Measurements from ENCODE around the gene CACNA1D.

Gene CACNA1D

GRCh38 chr3:53589806-53590205, 95.4 kb downstream of the CACNA1D start:
- Histone ChIP-seq H3K9me3 (ENCODE audit: control insufficient read depth, low read length) (no peaks in the 10 kb centered on the region), H3K27me3 (ENCODE audit: control insufficient read depth, insufficient read depth, low read length, poor library complexity, severe bottlenecking) (no peaks in the 10 kb centered on the region)

GRCh38 chr3:53590606-53591005, 96.2 kb downstream of the CACNA1D start:
- H3K27ac ChIP-seq (ENCODE audit: insufficient read depth, low read depth, low read length, poor library complexity, severe bottlenecking) = no peak overlapping the region
- no peaks in the 10 kb centered on the region for H3K9me3 ChIP-seq (ENCODE audit: control insufficient read depth, low read length)
- WGBS, 2 experiments = 96 to 97% methylated on average over 8 of the region's 8 CpGs
- H3K4me3 ChIP-seq (ENCODE audit: insufficient read depth, low read depth, low read length) = no peak overlapping the region
- H3K27me3 ChIP-seq (ENCODE audit: control insufficient read depth, insufficient read depth, low read length, poor library complexity, severe bottlenecking) = no peaks in the 10 kb centered on the region
- H3K36me3 ChIP-seq (ENCODE audit: control insufficient read depth, insufficient read depth, low read length) = no peaks in the 10 kb centered on the region
- H3K4me1 ChIP-seq (ENCODE audit: control insufficient read depth, insufficient read depth, low read length) = peaks cover 13% of the 10 kb centered on the region

More at GRCh38 chr3:53589806-53590205, 95.4 kb downstream of the CACNA1D start:
- no peaks in the 10 kb centered on the region for H3K36me3 ChIP-seq (ENCODE audit: control insufficient read depth, insufficient read depth, low read length)
- H3K4me3 ChIP-seq (ENCODE audit: insufficient read depth, low read depth, low read length) = no peak overlapping the region
- peaks cover 19% of the 10 kb centered on the region for H3K4me1 ChIP-seq (ENCODE audit: control insufficient read depth, insufficient read depth, low read length)
- no peak overlapping the region for H3K27ac ChIP-seq (ENCODE audit: insufficient read depth, low read depth, low read length, poor library complexity, severe bottlenecking)

- 93 to 94% methylated on average over 6 of the region's 6 CpGs for WGBS, 2 experiments
- H3K36me3 ChIP-seq (ENCODE audit: control insufficient read depth, insufficient read depth, low read length) = no peaks in the 10 kb centered on the region
Observed at GRCh38 chr3:53591646-53592045, 97.2 kb downstream of the CACNA1D start.

GRCh38 chr3:53592862-53593261, 98.5 kb downstream of the CACNA1D start:
- Histone ChIP-seq H3K4me1 (ENCODE audit: control insufficient read depth, insufficient read depth, low read length) (peaks cover 7% of the 10 kb centered on the region), H3K36me3 (ENCODE audit: control insufficient read depth, insufficient read depth, low read length) (no peaks in the 10 kb centered on the region), H3K27me3 (ENCODE audit: control insufficient read depth, insufficient read depth, low read length, poor library complexity, severe bottlenecking) (no peaks in the 10 kb centered on the region), H3K9me3 (ENCODE audit: control insufficient read depth, low read length) (no peaks in the 10 kb centered on the region), H3K27ac (ENCODE audit: insufficient read depth, low read depth, low read length, poor library complexity, severe bottlenecking) (no peak overlapping the region), H3K4me3 (ENCODE audit: insufficient read depth, low read depth, low read length) (no peak overlapping the region)
- 90 to 96% methylated on average over 7 of the region's 7 CpGs for WGBS, 2 experiments

More at GRCh38 chr3:53591646-53592045, 97.2 kb downstream of the CACNA1D start:
- H3K27ac ChIP-seq (ENCODE audit: insufficient read depth, low read depth, low read length, poor library complexity, severe bottlenecking) = no peak overlapping the region
- H3K9me3 ChIP-seq (ENCODE audit: control insufficient read depth, low read length) = no peaks in the 10 kb centered on the region
- H3K4me1 ChIP-seq (ENCODE audit: control insufficient read depth, insufficient read depth, low read length) = peaks cover 13% of the 10 kb centered on the region
- no peak overlapping the region for H3K4me3 ChIP-seq (ENCODE audit: insufficient read depth, low read depth, low read length)
- no peaks in the 10 kb centered on the region for H3K27me3 ChIP-seq (ENCODE audit: control insufficient read depth, insufficient read depth, low read length, poor library complexity, severe bottlenecking)

- 64 to 68% methylated on average over 4 of the region's 4 CpGs for WGBS, 2 experiments
- no peaks in the 10 kb centered on the region for H3K9me3 ChIP-seq (ENCODE audit: control insufficient read depth, low read length)
- no peak overlapping the region for H3K27ac ChIP-seq (ENCODE audit: insufficient read depth, low read depth, low read length, poor library complexity, severe bottlenecking)
- H3K36me3 ChIP-seq (ENCODE audit: control insufficient read depth, insufficient read depth, low read length) = no peaks in the 10 kb centered on the region
- no peaks in the 10 kb centered on the region for H3K4me1 ChIP-seq (ENCODE audit: control insufficient read depth, insufficient read depth, low read length)
- no peak overlapping the region for H3K4me3 ChIP-seq (ENCODE audit: insufficient read depth, low read depth, low read length)
- no peaks in the 10 kb centered on the region for H3K27me3 ChIP-seq (ENCODE audit: control insufficient read depth, insufficient read depth, low read length, poor library complexity, severe bottlenecking)
Observed at GRCh38 chr3:53593611-53594010, 99.2 kb downstream of the CACNA1D start.

- Histone ChIP-seq H3K27ac (ENCODE audit: insufficient read depth, low read depth, low read length, poor library complexity, severe bottlenecking) (no peak overlapping the region), H3K4me1 (ENCODE audit: control insufficient read depth, insufficient read depth, low read length) (no peaks in the 10 kb centered on the region), H3K9me3 (ENCODE audit: control insufficient read depth, low read length) (no peaks in the 10 kb centered on the region), H3K4me3 (ENCODE audit: insufficient read depth, low read depth, low read length) (no peak overlapping the region), H3K36me3 (ENCODE audit: control insufficient read depth, insufficient read depth, low read length) (no peaks in the 10 kb centered on the region), H3K27me3 (ENCODE audit: control insufficient read depth, insufficient read depth, low read length, poor library complexity, severe bottlenecking) (no peaks in the 10 kb centered on the region)
- 89% methylated on average over 3 of the region's 3 CpGs for WGBS, 2 experiments
Observed at GRCh38 chr3:53594276-53594675, 99.9 kb downstream of the CACNA1D start.

GRCh38 chr3:53595660-53596059, 101.2 kb downstream of the CACNA1D start:
- WGBS, 2 experiments = 91 to 94% methylated on average over 3 of the region's 3 CpGs
- Histone ChIP-seq H3K9me3 (ENCODE audit: control insufficient read depth, low read length) (no peaks in the 10 kb centered on the region), H3K4me3 (ENCODE audit: insufficient read depth, low read depth, low read length) (no peak overlapping the region), H3K27me3 (ENCODE audit: control insufficient read depth, insufficient read depth, low read length, poor library complexity, severe bottlenecking) (no peaks in the 10 kb centered on the region), H3K4me1 (ENCODE audit: control insufficient read depth, insufficient read depth, low read length) (no peaks in the 10 kb centered on the region), H3K27ac (ENCODE audit: insufficient read depth, low read depth, low read length, poor library complexity, severe bottlenecking) (no peak overlapping the region), H3K36me3 (ENCODE audit: control insufficient read depth, insufficient read depth, low read length) (no peaks in the 10 kb centered on the region)

- Histone ChIP-seq H3K27me3 (ENCODE audit: control insufficient read depth, insufficient read depth, low read length, poor library complexity, severe bottlenecking) (no peaks in the 10 kb centered on the region), H3K27ac (ENCODE audit: insufficient read depth, low read depth, low read length, poor library complexity, severe bottlenecking) (no peak overlapping the region), H3K4me1 (ENCODE audit: control insufficient read depth, insufficient read depth, low read length) (no peaks in the 10 kb centered on the region), H3K4me3 (ENCODE audit: insufficient read depth, low read depth, low read length) (no peak overlapping the region), H3K9me3 (ENCODE audit: control insufficient read depth, low read length) (no peaks in the 10 kb centered on the region), H3K36me3 (ENCODE audit: control insufficient read depth, insufficient read depth, low read length) (no peaks in the 10 kb centered on the region)
- WGBS, 2 experiments = 91 to 92% methylated on average over 4 of the region's 4 CpGs
Observed at GRCh38 chr3:53597136-53597915, 102.9 kb downstream of the CACNA1D start.

- WGBS, 2 experiments = 97 to 98% methylated on average over 2 of the region's 2 CpGs
- Histone ChIP-seq H3K4me3 (ENCODE audit: insufficient read depth, low read depth, low read length) (no peak overlapping the region), H3K27ac (ENCODE audit: insufficient read depth, low read depth, low read length, poor library complexity, severe bottlenecking) (no peak overlapping the region), H3K27me3 (ENCODE audit: control insufficient read depth, insufficient read depth, low read length, poor library complexity, severe bottlenecking) (no peaks in the 10 kb centered on the region), H3K4me1 (ENCODE audit: control insufficient read depth, insufficient read depth, low read length) (no peaks in the 10 kb centered on the region), H3K36me3 (ENCODE audit: control insufficient read depth, insufficient read depth, low read length) (no peaks in the 10 kb centered on the region), H3K9me3 (ENCODE audit: control insufficient read depth, low read length) (no peaks in the 10 kb centered on the region)
Observed at GRCh38 chr3:53599771-53600170, 105.4 kb downstream of the CACNA1D start.

GRCh38 chr3:53602866-53603265, 108.5 kb downstream of the CACNA1D start:
- H3K4me1 ChIP-seq (ENCODE audit: control insufficient read depth, insufficient read depth, low read length) = no peaks in the 10 kb centered on the region
- 91 to 95% methylated on average over 6 of the region's 6 CpGs for WGBS, 2 experiments
- H3K4me3 ChIP-seq (ENCODE audit: insufficient read depth, low read depth, low read length) = no peak overlapping the region
- H3K36me3 ChIP-seq (ENCODE audit: control insufficient read depth, insufficient read depth, low read length) = no peaks in the 10 kb centered on the region
- no peaks in the 10 kb centered on the region for H3K27me3 ChIP-seq (ENCODE audit: control insufficient read depth, insufficient read depth, low read length, poor library complexity, severe bottlenecking)
- no peak overlapping the region for H3K27ac ChIP-seq (ENCODE audit: insufficient read depth, low read depth, low read length, poor library complexity, severe bottlenecking)
- no peaks in the 10 kb centered on the region for H3K9me3 ChIP-seq (ENCODE audit: control insufficient read depth, low read length)
